ENCODE data around the gene ATG7.

The ATG7 gene

DNA sequence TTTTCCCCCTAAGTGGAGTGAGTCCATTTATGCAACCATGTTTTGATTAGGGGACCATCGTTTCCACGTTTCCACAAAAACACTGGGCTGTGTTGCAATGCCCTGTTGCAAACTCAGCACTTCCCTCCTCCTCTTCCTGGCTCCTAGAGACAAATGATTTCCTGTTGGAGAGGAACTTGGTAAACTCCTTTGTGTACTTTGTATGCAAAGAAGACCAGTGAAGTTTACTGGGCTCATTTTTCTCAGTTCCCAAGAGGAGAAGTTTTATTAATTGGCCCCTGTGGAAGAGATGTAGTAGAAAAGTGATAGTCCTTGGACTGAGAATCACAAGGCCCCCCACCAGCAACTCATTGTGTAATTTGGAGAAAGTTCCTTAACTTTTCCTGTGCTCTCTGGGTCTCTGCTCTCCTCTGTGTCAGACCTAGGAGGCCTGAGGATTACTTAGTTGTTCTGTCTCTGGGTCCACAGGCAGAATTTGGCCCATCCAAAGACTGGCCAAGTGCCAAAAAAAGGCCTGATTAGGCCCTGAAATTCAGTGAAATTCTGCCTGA lies 95.0 kb downstream of the ATG7 start:
- Mint-ChIP-seq H3K27me3 (ENCODE audit: low read depth) (no peaks in the 10 kb centered on the region), H3K4me3 (no peak overlapping the region), H3K9me3 (no peaks in the 10 kb centered on the region), H3K27ac (no peak overlapping the region), H3K4me1 (ENCODE audit: low read depth) (peaks cover 18% of the 10 kb centered on the region), H3K36me3 (ENCODE audit: low read depth) (peaks cover 48% of the 10 kb centered on the region)
- DNase-seq (ENCODE audit: low spot score): no peak

DNA sequence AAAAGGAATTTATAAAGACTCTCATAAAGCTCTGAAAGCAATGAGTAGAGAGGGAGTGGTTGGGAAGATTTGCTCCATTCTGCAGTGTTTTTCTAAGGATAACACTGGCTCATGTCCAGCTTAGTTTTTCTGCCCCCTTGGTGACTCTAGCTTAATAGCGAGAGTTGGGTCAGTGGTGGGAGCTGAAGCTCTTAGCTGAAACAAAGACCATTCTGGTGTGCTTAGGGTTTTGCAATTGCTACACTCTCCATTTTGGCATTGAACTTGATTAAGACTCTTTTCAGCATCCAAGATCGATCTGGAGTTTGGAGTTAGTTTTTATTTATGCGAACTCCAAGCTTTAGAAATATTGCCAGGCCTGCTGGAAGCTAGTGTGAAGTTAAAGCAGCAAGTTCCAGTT lies 98.0 kb downstream of the ATG7 start:
- no peak for DNase-seq (ENCODE audit: low spot score)
- H3K9me3 Mint-ChIP-seq: no peaks in the 10 kb centered on the region

DNA sequence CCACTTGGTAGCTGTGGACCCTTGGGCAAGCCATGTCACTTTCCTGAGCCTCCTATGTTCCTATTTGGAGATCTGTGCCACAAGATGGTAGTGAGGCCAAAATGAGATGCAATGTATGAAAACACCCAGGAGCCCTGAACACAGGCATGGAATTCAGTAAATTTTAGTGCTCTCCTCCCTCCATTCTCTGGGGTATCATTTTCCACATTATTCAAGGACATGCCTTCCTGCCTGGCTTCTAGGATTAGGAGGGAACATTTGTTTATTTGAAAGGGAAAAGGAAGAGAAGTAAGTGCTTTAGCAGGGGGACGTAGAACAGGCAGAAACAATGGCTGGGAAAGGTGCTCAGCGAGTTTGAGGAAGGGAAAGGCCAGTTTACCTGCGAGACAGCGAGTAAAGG lies 98.8 kb downstream of the ATG7 start:
- Mint-ChIP-seq H3K9me3 (no peaks in the 10 kb centered on the region), H3K4me1 (ENCODE audit: low read depth) (peaks cover 2% of the 10 kb centered on the region), H3K27me3 (ENCODE audit: low read depth) (no peaks in the 10 kb centered on the region), H3K4me3 (no peak overlapping the region), H3K36me3 (ENCODE audit: low read depth) (peaks cover 23% of the 10 kb centered on the region), H3K27ac (no peak overlapping the region)
- no peak for DNase-seq (ENCODE audit: low spot score)

More for the DNA sequence above, 98.0 kb downstream of the ATG7 start:
- Mint-ChIP-seq H3K27me3 (ENCODE audit: low read depth) (no peaks in the 10 kb centered on the region), H3K36me3 (ENCODE audit: low read depth) (peaks cover 29% of the 10 kb centered on the region), H3K27ac (no peak overlapping the region), H3K4me1 (ENCODE audit: low read depth) (peaks cover 2% of the 10 kb centered on the region), H3K4me3 (no peak overlapping the region)

GRCh38 chr3:11371747-11372146 lies 99.5 kb downstream of the ATG7 start:
- peaks cover 19% of the 10 kb centered on the region for H3K36me3 Mint-ChIP-seq (ENCODE audit: low read depth)
- no peaks in the 10 kb centered on the region for H3K27me3 Mint-ChIP-seq (ENCODE audit: low read depth)
- H3K27ac Mint-ChIP-seq: no peak overlapping the region

GRCh38 chr3:11373235-11373634 lies 101.0 kb downstream of the ATG7 start:
- no peak for DNase-seq (ENCODE audit: low spot score)
- Mint-ChIP-seq H3K9me3 (no peaks in the 10 kb centered on the region), H3K27me3 (ENCODE audit: low read depth) (no peaks in the 10 kb centered on the region), H3K4me3 (no peak overlapping the region), H3K36me3 (ENCODE audit: low read depth) (peaks cover 12% of the 10 kb centered on the region), H3K4me1 (ENCODE audit: low read depth) (peaks cover 4% of the 10 kb centered on the region), H3K27ac (no peak overlapping the region)

More at GRCh38 chr3:11371747-11372146, 99.5 kb downstream of the ATG7 start:
- H3K4me1 Mint-ChIP-seq (ENCODE audit: low read depth): peaks cover 4% of the 10 kb centered on the region
- H3K9me3 Mint-ChIP-seq: no peaks in the 10 kb centered on the region
- DNase-seq (ENCODE audit: low spot score): no peak
- no peak overlapping the region for H3K4me3 Mint-ChIP-seq

GRCh38 chr3:11373654-11374053 lies 101.5 kb downstream of the ATG7 start:
- Mint-ChIP-seq H3K4me1 (ENCODE audit: low read depth) (peaks cover 4% of the 10 kb centered on the region), H3K9me3 (no peaks in the 10 kb centered on the region), H3K27ac (no peak overlapping the region), H3K27me3 (ENCODE audit: low read depth) (no peaks in the 10 kb centered on the region), H3K36me3 (ENCODE audit: low read depth) (peaks cover 12% of the 10 kb centered on the region), H3K4me3 (no peak overlapping the region)
- no peak for DNase-seq (ENCODE audit: low spot score)

DNA sequence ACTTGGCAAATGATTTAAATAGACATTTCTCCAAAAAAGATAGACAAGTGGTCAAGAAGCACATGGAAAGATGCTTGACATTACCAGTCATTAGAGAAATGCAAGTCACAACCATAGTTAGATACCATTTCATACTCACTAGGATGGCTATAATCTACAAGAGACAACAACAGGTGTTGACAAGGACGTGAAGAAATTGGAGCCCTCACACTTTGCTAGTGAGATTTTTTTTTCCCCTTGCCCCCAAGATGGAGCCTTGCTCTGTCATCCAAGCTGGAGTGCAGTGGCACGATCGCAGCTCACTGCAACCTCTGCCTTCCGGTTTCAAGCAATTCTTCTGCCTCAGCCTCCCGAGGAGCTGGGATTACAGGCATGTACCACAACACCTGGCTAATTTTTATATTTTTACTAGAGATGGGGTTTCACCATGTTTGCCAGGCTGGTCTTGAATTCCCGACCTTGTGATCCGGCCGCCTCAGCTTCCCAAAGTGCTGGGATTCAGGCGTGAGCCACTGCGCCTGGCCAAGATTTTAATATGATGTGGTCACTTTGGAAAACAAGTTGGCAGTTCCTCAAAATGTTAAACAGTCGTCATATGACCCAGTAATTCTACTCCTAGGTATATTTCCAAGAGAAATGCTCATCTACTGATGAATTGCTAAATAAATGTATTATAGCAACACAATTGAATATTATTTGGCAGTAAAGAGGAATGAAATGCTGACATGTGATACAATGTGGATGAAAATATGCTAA lies 103.3 kb downstream of the ATG7 start:
- DNase-seq (ENCODE audit: low spot score): no peak
- Mint-ChIP-seq H3K4me3 (no peak overlapping the region), H3K9me3 (no peaks in the 10 kb centered on the region), H3K27me3 (ENCODE audit: low read depth) (no peaks in the 10 kb centered on the region), H3K27ac (no peak overlapping the region), H3K36me3 (ENCODE audit: low read depth) (peaks cover 12% of the 10 kb centered on the region), H3K4me1 (ENCODE audit: low read depth) (peaks cover 4% of the 10 kb centered on the region)

DNA sequence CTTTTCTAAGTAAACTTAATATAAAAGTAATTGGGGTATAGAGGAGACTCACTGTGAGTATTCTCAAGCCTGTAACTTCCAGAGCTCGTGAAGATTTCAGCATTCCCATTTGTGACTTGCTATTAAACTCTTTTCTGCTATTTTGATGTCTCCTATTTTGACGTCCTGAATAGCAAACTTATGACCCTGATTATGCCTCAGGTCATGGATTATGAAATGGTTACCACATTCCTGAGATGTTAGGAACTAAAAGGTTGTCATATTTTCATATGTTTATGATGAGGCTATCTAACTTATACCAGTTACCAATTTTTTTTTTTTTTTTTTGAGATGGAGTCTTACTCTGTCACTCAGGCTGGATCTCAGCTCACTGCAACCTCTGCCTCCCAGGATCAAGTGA lies 105.5 kb downstream of the ATG7 start:
- DNase-seq (ENCODE audit: low spot score): no peak
- peaks cover 4% of the 10 kb centered on the region for H3K36me3 Mint-ChIP-seq (ENCODE audit: low read depth)

DNA sequence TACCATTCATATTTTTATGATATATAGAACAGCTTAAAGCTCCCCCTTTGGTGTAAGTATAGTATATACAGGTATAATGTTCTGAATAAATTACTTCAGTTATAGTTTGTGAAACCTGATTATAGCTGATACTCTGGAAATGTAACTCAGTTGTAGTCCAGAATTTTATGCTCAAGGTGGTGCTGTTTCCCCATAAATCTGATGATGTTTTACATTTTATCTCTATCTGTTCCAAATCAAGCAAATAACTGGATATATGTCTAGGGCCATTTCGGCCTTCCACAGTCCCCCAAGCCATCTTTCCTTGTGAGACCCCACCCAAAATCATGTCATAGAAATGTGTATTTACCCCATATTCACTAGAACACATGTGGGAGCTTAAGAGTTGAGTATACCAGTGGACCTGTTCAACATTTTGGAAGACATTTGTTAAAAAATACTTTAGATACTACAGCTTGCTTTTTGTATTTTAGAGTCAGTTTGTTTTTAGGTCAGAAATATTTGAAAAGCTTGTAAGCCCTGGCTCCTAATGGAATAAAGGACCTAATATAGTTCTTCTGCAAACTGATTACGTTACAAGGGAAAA lies 107.1 kb downstream of the ATG7 start:
- Mint-ChIP-seq H3K4me1 (ENCODE audit: low read depth) (peaks cover 3% of the 10 kb centered on the region), H3K36me3 (ENCODE audit: low read depth) (peaks cover 2% of the 10 kb centered on the region), H3K27ac (no peak overlapping the region), H3K4me3 (no peak overlapping the region), H3K9me3 (no peaks in the 10 kb centered on the region), H3K27me3 (ENCODE audit: low read depth) (no peaks in the 10 kb centered on the region)
- no peak for DNase-seq (ENCODE audit: low spot score)

More for the DNA sequence above, 105.5 kb downstream of the ATG7 start:
- Mint-ChIP-seq H3K27ac (no peak overlapping the region), H3K4me1 (ENCODE audit: low read depth) (peaks cover 3% of the 10 kb centered on the region), H3K4me3 (no peak overlapping the region), H3K27me3 (ENCODE audit: low read depth) (no peaks in the 10 kb centered on the region), H3K9me3 (no peaks in the 10 kb centered on the region)

GRCh38 chr3:11379824-11380701 lies 107.9 kb downstream of the ATG7 start:
- Mint-ChIP-seq H3K27ac (no peak overlapping the region), H3K9me3 (no peaks in the 10 kb centered on the region), H3K36me3 (ENCODE audit: low read depth) (peaks cover 2% of the 10 kb centered on the region), H3K27me3 (ENCODE audit: low read depth) (no peaks in the 10 kb centered on the region), H3K4me3 (no peak overlapping the region), H3K4me1 (ENCODE audit: low read depth) (peaks cover 3% of the 10 kb centered on the region)
- DNase-seq (ENCODE audit: low spot score): no peak

- DNase-seq (ENCODE audit: low spot score): no peak
- H3K36me3 Mint-ChIP-seq (ENCODE audit: low read depth): peaks cover 2% of the 10 kb centered on the region
- peaks cover 3% of the 10 kb centered on the region for H3K4me1 Mint-ChIP-seq (ENCODE audit: low read depth)
- no peaks in the 10 kb centered on the region for H3K9me3 Mint-ChIP-seq
- no peak overlapping the region for H3K4me3 Mint-ChIP-seq
- no peaks in the 10 kb centered on the region for H3K27me3 Mint-ChIP-seq (ENCODE audit: low read depth)
- H3K27ac Mint-ChIP-seq: no peak overlapping the region
Measured at GRCh38 chr3:11381141-11381540, 108.9 kb downstream of the ATG7 start.

DNA sequence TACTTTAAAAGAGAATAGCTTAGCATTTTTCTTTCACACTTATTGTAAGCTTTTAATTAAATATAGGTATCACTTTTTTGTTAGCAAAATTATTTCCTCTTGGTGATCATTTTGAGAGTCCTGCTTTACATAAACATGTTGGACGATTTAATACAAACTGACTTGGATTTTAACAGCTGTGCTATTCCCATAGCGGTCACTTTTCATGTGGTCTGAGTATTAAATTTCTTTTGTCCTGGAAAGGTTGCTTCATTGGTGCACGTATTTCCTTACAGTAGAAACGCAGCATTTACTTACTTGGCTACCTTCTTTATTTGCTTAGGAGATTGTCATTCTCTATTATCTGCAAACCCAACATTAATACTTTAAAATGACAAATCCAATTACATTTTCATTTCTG lies 109.4 kb downstream of the ATG7 start:
- no peak for DNase-seq (ENCODE audit: low spot score)
- H3K4me1 Mint-ChIP-seq (ENCODE audit: low read depth): no peaks in the 10 kb centered on the region

GRCh38 chr3:11382146-11382745 lies 110.0 kb downstream of the ATG7 start:
- H3K27ac Mint-ChIP-seq: no peak overlapping the region
- no peak for DNase-seq (ENCODE audit: low spot score)
- H3K4me3 Mint-ChIP-seq: no peak overlapping the region
- H3K36me3 Mint-ChIP-seq (ENCODE audit: low read depth): no peaks in the 10 kb centered on the region
- H3K9me3 Mint-ChIP-seq: no peaks in the 10 kb centered on the region
- no peaks in the 10 kb centered on the region for H3K27me3 Mint-ChIP-seq (ENCODE audit: low read depth)
- no peaks in the 10 kb centered on the region for H3K4me1 Mint-ChIP-seq (ENCODE audit: low read depth)

More for the DNA sequence above, 109.4 kb downstream of the ATG7 start:
- Mint-ChIP-seq H3K4me3 (no peak overlapping the region), H3K36me3 (ENCODE audit: low read depth) (no peaks in the 10 kb centered on the region), H3K9me3 (no peaks in the 10 kb centered on the region), H3K27me3 (ENCODE audit: low read depth) (no peaks in the 10 kb centered on the region), H3K27ac (no peak overlapping the region)
